ENCODE data around the gene PRKAG2.

- TF ChIP-seq TEAD4 (IDR thresholded peaks at IDR 0.05) (no peak), TCF12 (IDR thresholded peaks at IDR 0.05; ENCODE audit: low read depth) (no peak), TAF1 (IDR thresholded peaks at IDR 0.05; ENCODE audit: low read depth) (no peak), EP300 (IDR thresholded peaks at IDR 0.05; ENCODE audit: borderline replicate concordance) (no peak), YY1 (IDR thresholded peaks at IDR 0.05; ENCODE audit: low read depth) (no peak), RAD21 (IDR thresholded peaks at IDR 0.05; ENCODE audit: low read depth) (no peak), REST (IDR thresholded peaks at IDR 0.05; ENCODE audit: low read depth) (no peak), CEBPB (IDR thresholded peaks at IDR 0.05) (no peak)
These were observed 120.7 kb downstream of the PRKAG2 start for GRCh38 chr7:151756076-151756731.
